GM12878 (cell line): ENCODE data around the gene METRN.

ENCODE experiments used
- CHD2 ChIP-seq: IDR thresholded peaks from 2 replicates; pipeline ENCODE4 v1.6.1; 2011; ENCODE audit warnings: low read depth, low read length, improper control_type of control experiment, borderline replicate concordance
- EZH2 ChIP-seq: IDR thresholded peaks from 2 replicates; pipeline ENCODE4 v1.6.1; 2012; ENCODE audit warnings: low read depth, mild to moderate bottlenecking, control low read depth, inconsistent platforms, low read length, borderline replicate concordance; ENCODE audit not compliant: control insufficient read depth
- MTA2 ChIP-seq: fragments of 450-650 bp; IDR thresholded peaks from 2 replicates; pipeline ENCODE4 v1.6.1; 2016; ENCODE audit warnings: low read depth, mild to moderate bottlenecking, moderate library complexity
- PKNOX1 ChIP-seq: fragments of 450-650 bp; IDR thresholded peaks from 2 replicates; pipeline ENCODE4 v1.6.1; 2016; ENCODE audit warnings: mild to moderate bottlenecking
- POLR2AphosphoS5 ChIP-seq: IDR thresholded peaks from 2 replicates; pipeline ENCODE4 v1.6.1; 2011; ENCODE audit warnings: mild to moderate bottlenecking, low read length, inconsistent platforms
- RAD21 ChIP-seq: IDR thresholded peaks from 2 replicates; pipeline ENCODE4 v1.6.1; 2011; ENCODE audit warnings: mild to moderate bottlenecking, low read depth, low read length, moderate library complexity; ENCODE audit not compliant: insufficient read depth

GRCh38 chr16:702341-702740 is 12.6 kb upstream of the METRN start:
- no peak for TF ChIP-seq RAD21
- no peak for TF ChIP-seq CHD2
- TF ChIP-seq MTA2 = no peak
- no peak for TF ChIP-seq EZH2
- TF ChIP-seq POLR2AphosphoS5 = no peak
- no peak for TF ChIP-seq PKNOX1
